ENCODE measurements around the gene PPARD. TPM values are rescaled to one million over a fixed set of nuclear protein-coding genes. Genes with fewer than 3 reads are reported as not detected.

Gene PPARD
- polyA plus RNA-seq, 4 donors = 7.8 to 29.4 (median 13.8) TPM

DNA sequence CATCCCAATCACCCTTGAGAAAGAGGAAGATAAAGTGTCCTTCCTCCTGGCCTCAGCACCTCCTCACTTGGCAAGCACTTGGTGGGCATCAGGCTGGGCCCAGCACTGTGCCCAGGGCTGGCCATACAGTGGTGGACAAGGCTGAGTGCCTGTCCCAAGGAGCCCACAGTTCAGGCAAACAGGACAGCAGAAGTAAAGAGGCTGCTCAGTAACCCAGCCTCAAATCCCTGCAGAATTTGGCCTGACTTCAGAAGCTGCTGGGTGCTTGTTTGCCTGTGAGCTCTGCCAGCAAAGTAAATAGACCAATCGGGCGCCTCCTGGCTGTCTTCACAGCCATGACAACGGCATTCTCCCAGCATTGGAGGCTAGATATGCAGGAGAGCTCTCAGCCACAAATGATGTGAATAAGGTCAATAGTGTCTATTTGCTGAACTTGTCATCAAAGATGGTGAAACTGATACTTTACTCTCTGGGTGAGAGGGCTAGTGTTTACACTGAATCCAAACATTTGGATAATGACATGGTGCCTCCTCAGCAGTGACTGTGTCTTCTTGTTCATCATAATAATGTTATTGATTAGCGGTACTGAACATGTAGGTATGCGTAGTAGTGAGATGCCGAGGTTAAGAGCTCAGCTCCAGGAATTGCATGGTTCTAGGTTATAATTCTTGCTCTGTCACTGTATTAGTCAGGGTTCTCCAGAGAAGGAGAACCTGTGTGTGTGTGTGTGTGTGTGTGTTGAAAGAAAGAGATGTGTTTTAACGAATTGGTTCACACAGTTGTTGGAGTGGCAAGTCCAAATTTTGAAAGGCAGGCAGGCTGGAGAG lies 72.9 kb downstream of the PPARD start:
- WGBS, 3 donors = 42 to 58% (median 49%) methylated on average over 7 of the region's 7 CpGs
- DNase-seq (peak; percentile 74 to 76), FAIRE-seq (no peak)
- no peak overlapping the region for H3K27ac ChIP-seq (ENCODE audit: low read depth in 1 of 3, low read length in 2 of 3)
- no peaks in the 10 kb centered on the region for H3K9me3 ChIP-seq (ENCODE audit: control insufficient read depth in 2 of 2, insufficient read depth in 1 of 2, low read depth in 1 of 2, low read length in 1 of 2)
- peaks cover 0 to 75% (median 1%) of the 10 kb centered on the region in 3 donors for H3K36me3 ChIP-seq (ENCODE audit: control insufficient read depth in 3 of 3, insufficient read depth in 2 of 3, low read depth in 1 of 3, low read length in 3 of 3)
- H3K4me1 ChIP-seq (ENCODE audit: control insufficient read depth in 3 of 3, insufficient read depth in 2 of 3, low read depth in 1 of 3, low read length in 2 of 3) = peaks cover 3 to 28% (median 7%) of the 10 kb centered on the region in 3 donors
- no peak overlapping the region for H3K4me3 ChIP-seq (ENCODE audit: low read depth in 1 of 3, low read length in 3 of 3)
- no peaks in the 10 kb centered on the region for H3K27me3 ChIP-seq (ENCODE audit: control insufficient read depth in 3 of 3, insufficient read depth in 3 of 3, low read length in 3 of 3)

GRCh38 chr6:35417979-35418661 lies 75.8 kb downstream of the PPARD start:
- 29 to 62% (median 38%) methylated on average over 14 of the region's 14 CpGs for WGBS, 3 donors
- peak overlapping the region in 2 of 3 donors; percentile 33 to 51 for H3K27ac ChIP-seq (ENCODE audit: low read depth in 1 of 3, low read length in 2 of 3)
- H3K4me3 ChIP-seq (ENCODE audit: low read depth in 1 of 3, low read length in 3 of 3) = no peak overlapping the region
- peaks cover 4 to 63% (median 6%) of the 10 kb centered on the region in 3 donors for H3K36me3 ChIP-seq (ENCODE audit: control insufficient read depth in 3 of 3, insufficient read depth in 2 of 3, low read depth in 1 of 3, low read length in 3 of 3)
- peak; percentile 62 to 76 for DNase-seq
- H3K27me3 ChIP-seq (ENCODE audit: control insufficient read depth in 3 of 3, insufficient read depth in 3 of 3, low read length in 3 of 3) = no peaks in the 10 kb centered on the region
- FAIRE-seq = no peak
- H3K4me1 ChIP-seq (ENCODE audit: control insufficient read depth in 3 of 3, insufficient read depth in 2 of 3, low read depth in 1 of 3, low read length in 2 of 3) = peaks cover 3 to 28% (median 7%) of the 10 kb centered on the region in 3 donors
- H3K9me3 ChIP-seq (ENCODE audit: control insufficient read depth in 2 of 2, insufficient read depth in 1 of 2, low read depth in 1 of 2, low read length in 1 of 2) = no peaks in the 10 kb centered on the region

DNA sequence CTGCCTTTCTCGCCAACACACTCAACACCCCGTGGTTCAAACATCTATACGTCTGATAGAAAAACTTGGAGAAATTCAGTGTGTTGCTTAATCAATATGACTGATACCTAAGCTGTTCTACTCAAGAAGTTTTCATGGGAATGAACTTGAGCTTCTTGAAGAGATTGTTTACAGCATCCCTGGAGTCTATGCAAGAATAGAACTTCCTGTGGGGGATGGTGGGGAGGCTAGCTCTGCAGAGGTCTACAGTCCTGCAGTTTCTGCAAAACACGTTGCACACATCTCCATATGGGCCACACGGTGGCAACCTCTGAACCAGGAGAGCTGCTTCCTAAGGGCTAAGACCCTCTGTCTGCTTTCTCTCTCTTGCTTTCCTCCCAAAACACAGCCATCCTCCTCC lies 77.1 kb downstream of the PPARD start:
- no peaks in the 10 kb centered on the region for H3K9me3 ChIP-seq (ENCODE audit: control insufficient read depth in 2 of 2, insufficient read depth in 1 of 2, low read depth in 1 of 2, low read length in 1 of 2)
- DNase-seq (peak in 1 of 2 donors; percentile 42), FAIRE-seq (no peak)
- peak overlapping the region in 1 of 3 donors; percentile 16 for H3K27ac ChIP-seq (ENCODE audit: low read depth in 1 of 3, low read length in 2 of 3)
- H3K4me1 ChIP-seq (ENCODE audit: control insufficient read depth in 3 of 3, insufficient read depth in 2 of 3, low read depth in 1 of 3, low read length in 2 of 3) = peaks cover 3 to 28% (median 7%) of the 10 kb centered on the region in 3 donors
- H3K4me3 ChIP-seq (ENCODE audit: low read depth in 1 of 3, low read length in 3 of 3) = no peak overlapping the region
- 54 to 75% (median 64%) methylated on average over 5 of the region's 5 CpGs for WGBS, 3 donors
- peaks cover 11 to 66% (median 12%) of the 10 kb centered on the region in 3 donors for H3K36me3 ChIP-seq (ENCODE audit: control insufficient read depth in 3 of 3, insufficient read depth in 2 of 3, low read depth in 1 of 3, low read length in 3 of 3)
- H3K27me3 ChIP-seq (ENCODE audit: control insufficient read depth in 3 of 3, insufficient read depth in 3 of 3, low read length in 3 of 3) = no peaks in the 10 kb centered on the region

DNA sequence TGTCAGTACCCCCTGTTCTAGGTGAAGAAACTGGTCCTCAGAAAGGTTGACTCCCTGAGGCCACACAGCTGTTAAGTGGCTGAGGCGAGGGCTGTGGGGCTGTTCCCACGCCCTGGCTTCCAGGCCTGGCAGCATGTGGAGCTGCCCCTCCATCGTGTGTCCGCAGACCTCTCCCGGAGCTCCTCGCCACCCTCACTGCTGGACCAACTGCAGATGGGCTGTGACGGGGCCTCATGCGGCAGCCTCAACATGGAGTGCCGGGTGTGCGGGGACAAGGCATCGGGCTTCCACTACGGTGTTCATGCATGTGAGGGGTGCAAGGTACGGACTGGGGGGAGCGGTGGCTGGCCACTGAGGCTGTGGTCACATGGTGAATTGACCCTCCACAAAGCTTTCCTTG lies 77.6 kb downstream of the PPARD start:
- no peaks in the 10 kb centered on the region for H3K9me3 ChIP-seq (ENCODE audit: control insufficient read depth in 2 of 2, insufficient read depth in 1 of 2, low read depth in 1 of 2, low read length in 1 of 2)
- H3K4me3 ChIP-seq (ENCODE audit: low read depth in 1 of 3, low read length in 3 of 3) = no peak overlapping the region
- peaks cover 11 to 66% (median 12%) of the 10 kb centered on the region in 3 donors for H3K36me3 ChIP-seq (ENCODE audit: control insufficient read depth in 3 of 3, insufficient read depth in 2 of 3, low read depth in 1 of 3, low read length in 3 of 3)
- DNase-seq (no peak), FAIRE-seq (no peak)
- peak overlapping the region in 1 of 3 donors; percentile 16 for H3K27ac ChIP-seq (ENCODE audit: low read depth in 1 of 3, low read length in 2 of 3)
- H3K27me3 ChIP-seq (ENCODE audit: control insufficient read depth in 3 of 3, insufficient read depth in 3 of 3, low read length in 3 of 3) = no peaks in the 10 kb centered on the region
- H3K4me1 ChIP-seq (ENCODE audit: control insufficient read depth in 3 of 3, insufficient read depth in 2 of 3, low read depth in 1 of 3, low read length in 2 of 3) = peaks cover 3 to 26% (median 7%) of the 10 kb centered on the region in 3 donors
- 95 to 98% (median 96%) methylated on average over 14 of the region's 14 CpGs for WGBS, 3 donors

DNA sequence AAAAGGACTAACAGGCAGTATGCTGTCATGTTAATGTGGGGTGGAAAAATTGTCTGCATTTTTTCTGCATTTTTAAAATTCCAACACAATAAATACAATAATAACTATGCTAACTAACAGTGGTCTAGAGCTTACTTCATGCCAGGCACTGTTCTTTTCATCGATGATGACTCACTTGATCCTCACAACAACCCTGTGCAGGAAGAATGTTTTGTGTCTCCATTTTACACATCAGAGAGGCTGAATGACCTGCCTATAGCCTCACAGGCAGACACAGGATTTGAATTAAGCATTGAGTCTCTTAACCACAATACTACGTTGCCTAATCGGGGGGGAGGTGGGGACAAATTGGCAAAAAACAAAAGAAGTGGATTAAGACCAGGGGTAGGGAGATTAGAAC lies 82.9 kb downstream of the PPARD start:
- 73 to 92% (median 89%) methylated on average over 3 of the region's 3 CpGs for WGBS, 3 donors
- peaks cover 11 to 65% (median 15%) of the 10 kb centered on the region in 3 donors for H3K36me3 ChIP-seq (ENCODE audit: control insufficient read depth in 3 of 3, insufficient read depth in 2 of 3, low read depth in 1 of 3, low read length in 3 of 3)
- no peak for FAIRE-seq

GRCh38 chr6:35426074-35426473 lies 83.7 kb downstream of the PPARD start:
- WGBS, 3 donors = 70 to 95% (median 83%) methylated on average over 8 of the region's 8 CpGs
- no peaks in the 10 kb centered on the region for H3K27me3 ChIP-seq (ENCODE audit: control insufficient read depth in 3 of 3, insufficient read depth in 3 of 3, low read length in 3 of 3)
- no peak for FAIRE-seq
- H3K27ac ChIP-seq (ENCODE audit: low read depth in 1 of 3, low read length in 2 of 3) = no peak overlapping the region
- DNase-seq = no peak
- peaks cover 0 to 23% of the 10 kb centered on the region in 2 donors for H3K9me3 ChIP-seq (ENCODE audit: control insufficient read depth in 2 of 2, insufficient read depth in 1 of 2, low read depth in 1 of 2, low read length in 1 of 2)
- peaks cover 11 to 63% (median 15%) of the 10 kb centered on the region in 3 donors for H3K36me3 ChIP-seq (ENCODE audit: control insufficient read depth in 3 of 3, insufficient read depth in 2 of 3, low read depth in 1 of 3, low read length in 3 of 3)
- no peaks in the 10 kb centered on the region for H3K4me1 ChIP-seq (ENCODE audit: control insufficient read depth in 3 of 3, insufficient read depth in 2 of 3, low read depth in 1 of 3, low read length in 2 of 3)
- no peak overlapping the region for H3K4me3 ChIP-seq (ENCODE audit: low read depth in 1 of 3, low read length in 3 of 3)

More for the DNA sequence above, 82.9 kb downstream of the PPARD start:
- H3K27me3 ChIP-seq (ENCODE audit: control insufficient read depth in 3 of 3, insufficient read depth in 3 of 3, low read length in 3 of 3) = no peaks in the 10 kb centered on the region
- no peaks in the 10 kb centered on the region for H3K4me1 ChIP-seq (ENCODE audit: control insufficient read depth in 3 of 3, insufficient read depth in 2 of 3, low read depth in 1 of 3, low read length in 2 of 3)
- no peak overlapping the region for H3K27ac ChIP-seq (ENCODE audit: low read depth in 1 of 3, low read length in 2 of 3)
- H3K9me3 ChIP-seq (ENCODE audit: control insufficient read depth in 2 of 2, insufficient read depth in 1 of 2, low read depth in 1 of 2, low read length in 1 of 2) = peaks cover 0 to 22% of the 10 kb centered on the region in 2 donors
- DNase-seq = no peak
- no peak overlapping the region for H3K4me3 ChIP-seq (ENCODE audit: low read depth in 1 of 3, low read length in 3 of 3)

DNA sequence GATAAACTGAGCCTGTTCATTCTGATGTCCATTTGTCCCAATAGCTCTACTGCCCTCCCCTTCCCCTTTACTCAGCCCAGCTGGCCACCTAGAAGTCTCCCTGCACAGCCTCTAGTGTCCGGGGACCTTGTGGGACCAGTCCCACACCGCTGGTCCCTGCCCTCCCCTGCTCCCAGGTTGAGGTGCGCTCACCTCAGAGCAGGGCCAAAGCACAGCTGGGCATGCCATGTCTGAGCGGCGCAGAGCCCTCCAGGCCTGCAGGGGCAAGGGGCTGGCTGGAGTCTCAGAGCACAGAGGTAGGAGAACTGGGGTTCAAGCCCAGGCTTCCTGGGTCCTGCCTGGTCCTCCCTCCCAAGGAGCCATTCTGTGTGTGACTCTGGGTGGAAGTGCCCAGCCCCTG lies 85.1 kb downstream of the PPARD start:
- WGBS, 3 donors = 90 to 100% (median 98%) methylated on average over 3 to 5 of the region's 5 CpGs
- FAIRE-seq (no peak), DNase-seq (no peak)
- peaks cover 0 to 23% of the 10 kb centered on the region in 2 donors for H3K9me3 ChIP-seq (ENCODE audit: control insufficient read depth in 2 of 2, insufficient read depth in 1 of 2, low read depth in 1 of 2, low read length in 1 of 2)
- H3K4me1 ChIP-seq (ENCODE audit: control insufficient read depth in 3 of 3, insufficient read depth in 2 of 3, low read depth in 1 of 3, low read length in 2 of 3) = peaks cover 0 to 2% (median 0%) of the 10 kb centered on the region in 3 donors
- no peak overlapping the region for H3K4me3 ChIP-seq (ENCODE audit: low read depth in 1 of 3, low read length in 3 of 3)
- no peaks in the 10 kb centered on the region for H3K27me3 ChIP-seq (ENCODE audit: control insufficient read depth in 3 of 3, insufficient read depth in 3 of 3, low read length in 3 of 3)
- no peak overlapping the region for H3K27ac ChIP-seq (ENCODE audit: low read depth in 1 of 3, low read length in 2 of 3)
- H3K36me3 ChIP-seq (ENCODE audit: control insufficient read depth in 3 of 3, insufficient read depth in 2 of 3, low read depth in 1 of 3, low read length in 3 of 3) = peaks cover 5 to 53% (median 11%) of the 10 kb centered on the region in 3 donors

DNA sequence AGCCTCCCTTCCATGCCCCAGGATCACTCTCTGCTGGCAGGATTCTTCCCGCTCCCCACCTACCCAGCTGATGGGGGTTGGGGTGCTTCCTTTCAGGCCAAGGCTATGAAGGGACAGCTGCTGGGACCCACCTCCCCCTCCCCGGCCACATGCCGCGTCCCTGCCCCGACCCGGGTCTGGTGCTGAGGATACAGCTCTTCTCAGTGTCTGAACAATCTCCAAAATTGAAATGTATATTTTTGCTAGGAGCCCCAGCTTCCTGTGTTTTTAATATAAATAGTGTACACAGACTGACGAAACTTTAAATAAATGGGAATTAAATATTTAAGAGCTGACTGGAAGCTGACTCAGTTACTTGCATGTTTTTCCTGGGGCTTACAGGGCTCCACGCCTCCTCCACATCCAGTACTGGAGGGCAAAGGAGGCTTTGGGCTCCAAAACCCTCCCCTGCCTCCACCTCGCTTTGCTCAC lies 85.5 kb downstream of the PPARD start:
- H3K27ac ChIP-seq (ENCODE audit: low read depth in 1 of 3, low read length in 2 of 3) = no peak overlapping the region
- 71 to 85% (median 85%) methylated on average over 9 of the region's 9 CpGs for whole genome bisulfite sequencing, 3 donors
- peaks cover 0 to 23% of the 10 kb centered on the region in 2 donors for H3K9me3 ChIP-seq (ENCODE audit: control insufficient read depth in 2 of 2, insufficient read depth in 1 of 2, low read depth in 1 of 2, low read length in 1 of 2)
- no peak overlapping the region for H3K4me3 ChIP-seq (ENCODE audit: low read depth in 1 of 3, low read length in 3 of 3)
- DNase-seq = no peak
- peaks cover 5 to 51% (median 11%) of the 10 kb centered on the region in 3 donors for H3K36me3 ChIP-seq (ENCODE audit: control insufficient read depth in 3 of 3, insufficient read depth in 2 of 3, low read depth in 1 of 3, low read length in 3 of 3)
- H3K4me1 ChIP-seq (ENCODE audit: control insufficient read depth in 3 of 3, insufficient read depth in 2 of 3, low read depth in 1 of 3, low read length in 2 of 3) = peaks cover 0 to 2% (median 0%) of the 10 kb centered on the region in 3 donors
- no peaks in the 10 kb centered on the region for H3K27me3 ChIP-seq (ENCODE audit: control insufficient read depth in 3 of 3, insufficient read depth in 3 of 3, low read length in 3 of 3)
- no peak for FAIRE-seq

All from small intestine (tissue), 7 donors.